NCI-H748 (cell line): ENCODE measurements around the gene CFAP100.
A peak's percentile ranks its signal among the peaks of the same experiment; 100 is the strongest.

ENCODE experiments used
- DNase-seq: peaks from one replicate; lab custom pipeline; 2025; ENCODE audit not compliant: unreplicated experiment; lab: John Stamatoyannopoulos, UW

CFAP100 gene

GRCh38 chr3:126419886-126420786, 25.4 kb downstream of the CFAP100 start:
- DNase-seq: no peak

- DNase-seq: no peak
Observed at GRCh38 chr3:126421573-126422119, 26.9 kb downstream of the CFAP100 start.

- DNase-seq: no peak
Observed at GRCh38 chr3:126422121-126422520, 27.4 kb downstream of the CFAP100 start.

GRCh38 chr3:126422571-126423091, 27.9 kb downstream of the CFAP100 start:
- no peak for DNase-seq

GRCh38 chr3:126423191-126424038, 28.7 kb downstream of the CFAP100 start:
- no peak for DNase-seq

- DNase-seq: peak; percentile 7
Observed at GRCh38 chr3:126424039-126424717, 29.5 kb downstream of the CFAP100 start.

GRCh38 chr3:126424751-126425150, 30.0 kb downstream of the CFAP100 start:
- DNase-seq: no peak

- no peak for DNase-seq
Observed at GRCh38 chr3:126431103-126431534, 36.4 kb downstream of the CFAP100 start.

- DNase-seq: no peak
Observed at GRCh38 chr3:126432361-126433104, 37.8 kb downstream of the CFAP100 start.

GRCh38 chr3:126433105-126433430, 38.4 kb downstream of the CFAP100 start:
- no peak for DNase-seq

GRCh38 chr3:126433496-126434263, 39.0 kb downstream of the CFAP100 start:
- DNase-seq: no peak

GRCh38 chr3:126434264-126434590, 39.5 kb downstream of the CFAP100 start:
- no peak for DNase-seq

GRCh38 chr3:126434931-126435411, 40.3 kb downstream of the CFAP100 start:
- no peak for DNase-seq

GRCh38 chr3:126435456-126436315, 41.0 kb downstream of the CFAP100 start:
- DNase-seq: no peak

- DNase-seq: no peak
Observed at GRCh38 chr3:126436826-126437717, 42.4 kb downstream of the CFAP100 start.

- DNase-seq: no peak
Observed at GRCh38 chr3:126438186-126438585, 43.5 kb downstream of the CFAP100 start.

GRCh38 chr3:126438746-126439145, 44.0 kb downstream of the CFAP100 start:
- no peak for DNase-seq
